GOT3 (cell line): ENCODE results near the gene PLPP6.

ENCODE experiments used
- DNase-seq: peaks from one replicate; lab custom pipeline; 2025; ENCODE audit warnings: mixed read lengths; lab: John Stamatoyannopoulos, UW

PLPP6 gene

DNA sequence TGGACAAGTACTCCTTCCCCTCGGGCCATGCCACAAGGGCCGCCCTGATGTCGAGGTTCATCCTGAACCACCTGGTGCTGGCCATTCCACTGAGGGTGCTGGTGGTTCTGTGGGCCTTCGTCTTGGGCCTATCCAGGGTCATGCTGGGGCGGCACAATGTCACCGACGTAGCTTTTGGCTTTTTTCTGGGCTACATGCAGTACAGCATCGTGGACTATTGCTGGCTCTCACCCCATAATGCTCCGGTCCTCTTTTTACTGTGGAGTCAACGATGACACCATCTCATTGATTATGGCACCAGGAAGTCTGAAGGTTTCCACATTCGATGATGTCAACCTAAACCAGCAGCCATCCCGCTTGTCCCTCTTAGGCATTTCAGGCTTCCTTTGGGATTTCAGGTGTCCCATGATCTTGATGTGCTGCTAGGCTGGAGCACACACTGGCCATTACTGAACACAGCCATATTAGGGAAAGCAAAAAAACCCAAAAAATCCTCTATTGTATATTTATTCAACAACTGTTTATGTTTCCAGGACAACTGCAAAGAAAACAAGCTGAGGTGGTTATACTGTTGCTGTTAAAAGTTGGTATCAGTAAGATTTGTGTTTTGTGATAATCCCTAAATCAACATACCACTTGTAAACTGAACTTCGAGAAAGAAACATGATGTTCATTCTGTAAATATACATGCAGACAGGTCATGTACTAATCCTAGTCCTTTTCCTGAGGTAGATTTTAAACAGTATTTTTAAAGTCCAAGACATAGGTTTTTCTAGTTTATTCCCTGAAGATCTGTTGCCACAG is 1.1 kb downstream of the PLPP6 start:
- DNase-seq: no peak

DNA sequence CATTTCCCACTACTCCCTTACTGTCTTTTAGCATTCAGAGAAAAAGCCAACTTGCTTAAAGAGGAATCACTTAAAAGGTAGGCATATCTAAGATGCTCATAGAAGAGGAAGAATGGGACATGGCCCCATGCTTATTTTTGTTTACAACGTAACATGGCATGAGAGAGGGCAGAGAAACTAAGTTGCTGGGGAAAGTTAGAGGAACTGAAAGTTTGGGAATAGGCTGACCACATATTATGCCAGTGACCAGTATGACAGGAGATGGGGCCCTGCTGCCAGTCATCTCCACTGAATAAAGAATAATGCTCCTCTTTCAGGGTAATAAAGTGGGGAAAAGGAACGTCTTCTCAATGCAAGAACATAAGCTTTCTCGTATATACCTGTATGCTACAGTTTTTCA is 1.9 kb downstream of the PLPP6 start:
- no peak for DNase-seq

DNA sequence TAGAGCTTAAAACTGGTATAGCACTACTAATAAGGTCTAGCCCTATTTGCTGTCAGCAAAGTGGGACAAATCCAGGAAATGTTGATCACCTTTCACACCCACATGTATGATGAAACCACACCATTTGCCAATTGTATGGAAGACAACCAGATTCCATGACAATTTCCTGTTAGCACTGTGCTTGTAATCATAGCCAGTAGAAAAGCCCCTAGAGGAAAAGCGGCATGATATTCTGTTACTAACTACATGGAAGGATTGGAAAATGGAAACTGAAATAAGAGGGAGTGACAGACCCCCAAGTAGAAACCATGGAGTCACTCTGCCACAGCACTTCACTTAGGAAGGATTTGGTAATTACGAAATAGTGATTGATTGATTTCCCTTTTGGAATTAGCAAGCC is 3.3 kb downstream of the PLPP6 start:
- no peak for DNase-seq

- no peak for DNase-seq
Measured at GRCh38 chr9:4666042-4666699, 4.1 kb downstream of the PLPP6 start, which contains the start of gene SPATA6L. Gene SPATA6L, minus strand, starts transcription at chr9:4666480. Its CDS starts 230 bp downstream, at chr9:4666250.

- DNase-seq: no peak
Measured at GRCh38 chr9:4667681-4668080, 5.6 kb downstream of the PLPP6 start.

DNA sequence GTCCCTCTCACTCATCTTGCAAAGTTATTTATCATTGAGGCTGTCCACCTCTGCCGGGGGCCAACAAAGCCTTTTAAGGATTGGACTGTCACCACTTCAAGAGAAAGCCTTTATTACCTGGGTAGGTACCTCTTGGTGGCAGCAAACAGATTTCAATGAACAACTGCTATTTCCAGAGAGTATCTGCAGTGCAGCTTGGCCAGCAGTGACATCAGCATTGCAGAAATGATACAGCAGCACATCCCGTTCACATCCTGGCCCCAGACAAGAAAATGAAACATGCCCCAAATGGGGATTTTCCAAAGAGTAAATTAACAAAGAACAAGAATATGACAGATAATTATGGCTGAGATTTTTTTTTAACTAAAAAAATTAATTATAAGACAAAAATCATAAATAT is 6.5 kb downstream of the PLPP6 start:
- no peak for DNase-seq

GRCh38 chr9:4669890-4670289 is 7.8 kb downstream of the PLPP6 start:
- DNase-seq: no peak

DNA sequence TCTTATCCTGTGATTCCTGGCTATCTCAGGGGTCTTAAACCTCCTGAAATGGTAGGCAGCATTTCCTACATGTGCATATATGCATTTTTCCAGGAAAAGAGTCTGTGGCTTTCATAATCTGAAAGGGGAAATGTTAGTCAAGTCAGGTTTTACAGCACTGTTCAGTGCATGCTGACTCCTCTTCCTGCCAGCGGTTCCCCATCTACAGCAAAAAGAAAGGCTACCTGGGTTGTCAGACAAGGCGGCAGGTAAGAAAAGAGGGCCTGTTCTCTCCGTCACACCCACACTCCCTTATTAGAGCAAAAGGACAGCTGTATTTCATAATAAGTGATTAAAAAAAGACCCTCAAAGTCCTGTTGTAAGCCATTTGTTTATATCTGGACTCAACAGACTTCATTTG is 8.5 kb downstream of the PLPP6 start:
- no peak for DNase-seq

- no peak for DNase-seq
Measured at GRCh38 chr9:4671737-4672136, 9.6 kb downstream of the PLPP6 start.

DNA sequence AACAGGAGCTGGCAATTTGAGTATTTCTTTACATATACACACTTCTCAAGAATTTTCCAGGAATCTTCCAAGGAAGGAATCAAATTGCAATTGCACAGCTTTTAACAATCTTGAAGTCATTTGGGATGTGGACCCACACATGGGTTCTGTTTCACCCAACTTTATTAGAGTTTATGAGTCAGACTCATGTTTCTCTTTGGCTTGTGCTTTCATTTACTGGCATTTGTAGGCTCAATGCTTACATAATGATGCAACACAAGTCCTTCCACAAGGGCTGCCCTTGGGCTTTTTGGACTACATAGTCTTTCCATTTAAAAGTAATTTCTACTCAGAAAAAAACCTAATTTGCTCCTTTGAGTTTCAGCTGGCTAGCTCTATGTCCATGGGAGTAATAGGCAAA is 12.7 kb downstream of the PLPP6 start:
- no peak for DNase-seq

DNA sequence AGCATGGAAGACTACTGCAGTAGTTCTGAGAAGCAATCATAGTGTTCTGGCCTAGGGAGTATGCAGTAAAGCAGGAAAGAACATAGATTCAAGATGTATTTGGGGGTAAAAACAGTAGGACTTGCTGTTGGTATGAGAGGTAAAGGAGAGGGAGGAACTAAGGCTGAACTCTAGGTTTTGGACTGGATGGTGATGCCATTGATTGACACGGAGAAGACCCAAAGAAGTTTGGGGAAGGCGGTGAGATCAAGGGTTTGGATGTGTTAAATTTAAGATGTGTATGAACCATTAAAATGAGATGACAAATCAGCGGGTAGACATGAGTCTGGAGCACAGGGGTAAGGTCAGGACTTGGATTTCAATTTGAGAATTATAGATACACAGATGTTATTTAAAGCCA is 15.3 kb downstream of the PLPP6 start:
- DNase-seq: no peak

- DNase-seq: no peak
Measured at GRCh38 chr9:4678679-4679267, 16.7 kb downstream of the PLPP6 start.

GRCh38 chr9:4679268-4680172 is 17.4 kb downstream of the PLPP6 start, which contains the start of gene CDC37L1:
Gene CDC37L1, plus strand, starts transcription at chr9:4679569. Its CDS starts 199 bp downstream, at chr9:4679768.
- peak; percentile 86 for DNase-seq

- DNase-seq: no peak
Measured at GRCh38 chr9:4680173-4680525, 18.1 kb downstream of the PLPP6 start.

DNA sequence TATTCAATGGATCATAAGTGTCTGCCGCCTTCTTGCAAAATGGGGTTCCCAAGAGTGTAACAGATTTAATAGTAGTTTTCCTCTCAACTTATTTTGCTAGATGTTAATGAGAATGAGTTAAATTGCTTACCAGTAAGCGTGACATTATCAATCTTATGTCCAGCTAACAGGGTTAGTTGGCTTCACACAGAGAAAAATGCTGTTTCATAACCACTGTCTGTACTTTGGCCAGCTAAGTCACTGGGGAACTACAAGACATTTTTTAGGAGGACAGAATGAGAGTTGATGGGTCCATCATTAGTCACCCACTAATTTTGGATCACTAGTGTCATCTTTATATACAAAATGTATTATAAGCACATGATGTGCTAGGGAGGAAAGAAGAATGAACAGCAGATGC is 18.7 kb downstream of the PLPP6 start:
- no peak for DNase-seq

DNA sequence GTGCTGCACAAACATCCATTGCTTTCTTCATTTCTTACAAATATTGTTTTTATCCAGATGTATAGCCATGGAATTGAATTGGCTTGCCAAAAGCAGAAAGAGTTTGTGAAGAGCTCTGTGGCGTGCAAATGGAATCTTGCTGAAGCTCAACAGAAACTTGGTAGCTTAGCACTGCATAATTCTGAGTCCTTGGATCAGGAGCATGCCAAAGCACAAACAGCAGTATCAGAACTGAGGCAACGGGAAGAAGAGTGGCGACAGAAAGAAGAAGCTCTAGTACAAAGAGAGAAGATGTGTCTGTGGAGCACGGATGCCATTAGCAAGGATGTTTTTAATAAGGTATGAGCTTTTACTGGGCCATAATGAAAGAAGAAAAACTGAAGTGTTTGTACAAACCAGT is 22.7 kb downstream of the PLPP6 start:
- DNase-seq: no peak

DNA sequence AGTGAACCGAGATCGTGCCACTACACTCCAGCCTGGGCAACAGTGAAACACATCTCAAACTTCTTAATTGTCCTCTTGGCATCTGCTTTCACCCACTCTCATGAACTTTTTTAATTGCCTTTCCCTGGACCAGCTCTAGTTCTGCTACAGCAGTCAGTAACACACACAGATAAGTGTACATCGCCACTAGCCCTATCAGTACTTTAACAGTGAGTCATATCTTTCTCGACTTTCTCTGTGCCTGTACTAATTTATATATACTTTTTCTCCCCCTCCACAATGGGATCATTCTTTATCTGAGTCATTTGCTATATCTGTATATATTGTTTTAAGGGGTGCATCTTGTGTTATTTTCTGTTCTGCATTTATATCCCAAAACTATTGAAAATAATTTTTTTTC is 24.0 kb downstream of the PLPP6 start:
- no peak for DNase-seq

- DNase-seq: no peak
Measured at GRCh38 chr9:4686584-4686983, 24.5 kb downstream of the PLPP6 start.

DNA sequence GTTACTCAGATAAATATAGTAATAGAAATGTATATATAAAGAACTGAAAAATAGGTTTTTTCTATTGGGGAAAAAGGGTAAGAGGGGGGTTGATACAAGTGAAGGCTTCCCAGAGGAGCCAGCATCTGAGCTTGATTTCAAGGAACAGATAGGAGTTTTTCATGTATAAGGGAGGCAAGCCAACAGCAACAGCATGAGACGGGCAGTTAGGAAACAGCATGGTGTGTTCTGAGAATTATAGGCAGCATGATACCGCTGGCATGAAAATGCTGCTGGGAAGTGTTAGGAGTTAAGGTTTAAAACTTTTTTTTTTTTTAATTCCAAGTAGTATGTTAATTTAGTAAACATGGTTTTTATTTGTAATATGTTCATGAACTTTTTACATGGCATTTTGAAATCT is 26.9 kb downstream of the PLPP6 start:
- DNase-seq: no peak

GRCh38 chr9:4689687-4690104 is 27.6 kb downstream of the PLPP6 start:
- no peak for DNase-seq

DNA sequence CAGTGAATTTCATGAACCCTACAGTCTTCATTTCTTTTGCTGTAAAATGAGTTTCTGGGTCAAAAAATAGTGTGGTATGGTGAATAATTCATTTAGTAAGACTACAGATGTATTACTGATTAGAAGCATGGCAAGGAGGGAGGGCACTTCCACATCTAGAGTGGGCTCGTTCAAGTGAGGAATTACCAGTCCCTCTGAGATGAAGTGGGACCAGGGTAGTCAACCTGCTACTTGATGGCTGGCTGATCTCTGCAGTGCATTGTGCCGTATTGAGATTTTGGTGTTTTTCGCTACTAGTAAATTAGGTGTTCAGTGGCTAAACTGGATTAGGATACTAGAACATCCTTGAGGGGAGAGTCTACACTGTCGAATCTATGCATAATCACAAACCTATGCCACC is 28.1 kb downstream of the PLPP6 start:
- no peak for DNase-seq

DNA sequence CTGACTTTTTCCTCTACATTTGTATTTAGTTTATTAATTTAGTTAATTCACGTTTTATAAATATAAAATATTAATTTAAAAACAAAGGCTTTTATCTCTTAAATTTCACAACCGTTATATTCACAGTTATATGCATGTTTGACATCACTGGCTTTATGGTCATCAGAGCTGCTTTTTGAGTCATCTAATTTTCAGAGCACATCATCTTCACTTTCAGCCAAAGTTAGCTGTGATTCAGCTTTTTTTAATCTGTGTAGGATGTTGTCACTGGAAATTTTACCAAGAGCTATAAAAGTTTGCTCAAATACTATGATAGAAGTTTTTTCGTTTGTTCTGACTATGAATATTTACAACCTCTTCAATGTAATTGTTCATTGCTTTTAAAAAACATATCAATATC is 29.7 kb downstream of the PLPP6 start:
- DNase-seq: no peak
